A673 (cell line): ENCODE measurements around the gene NCKAP1.

Experiments used
- EZH2 ChIP-seq: fragments of 200-600 bp; sonication (generic); IDR thresholded peaks from 2 replicates; pipeline ENCODE4 v1.6.1; 2017; ENCODE audit warnings: borderline replicate concordance, low read depth, mild to moderate bottlenecking, mixed read lengths, antibody characterized with exemption, low read length; ENCODE audit not compliant: poor library complexity, severe bottlenecking
- TF ChIP-seq, protein P1 (sequence below): fragments of 300-800, 200-600 bp; sonication (generic); conservative IDR thresholded peaks from 2 replicates; pipeline ENCODE4 v1.5.1; 2017; ENCODE audit warnings: low read depth, mild to moderate bottlenecking, antibody characterized with exemption, low read length, moderate library complexity, mixed read lengths

- TF ChIP-seq, protein P1, sequence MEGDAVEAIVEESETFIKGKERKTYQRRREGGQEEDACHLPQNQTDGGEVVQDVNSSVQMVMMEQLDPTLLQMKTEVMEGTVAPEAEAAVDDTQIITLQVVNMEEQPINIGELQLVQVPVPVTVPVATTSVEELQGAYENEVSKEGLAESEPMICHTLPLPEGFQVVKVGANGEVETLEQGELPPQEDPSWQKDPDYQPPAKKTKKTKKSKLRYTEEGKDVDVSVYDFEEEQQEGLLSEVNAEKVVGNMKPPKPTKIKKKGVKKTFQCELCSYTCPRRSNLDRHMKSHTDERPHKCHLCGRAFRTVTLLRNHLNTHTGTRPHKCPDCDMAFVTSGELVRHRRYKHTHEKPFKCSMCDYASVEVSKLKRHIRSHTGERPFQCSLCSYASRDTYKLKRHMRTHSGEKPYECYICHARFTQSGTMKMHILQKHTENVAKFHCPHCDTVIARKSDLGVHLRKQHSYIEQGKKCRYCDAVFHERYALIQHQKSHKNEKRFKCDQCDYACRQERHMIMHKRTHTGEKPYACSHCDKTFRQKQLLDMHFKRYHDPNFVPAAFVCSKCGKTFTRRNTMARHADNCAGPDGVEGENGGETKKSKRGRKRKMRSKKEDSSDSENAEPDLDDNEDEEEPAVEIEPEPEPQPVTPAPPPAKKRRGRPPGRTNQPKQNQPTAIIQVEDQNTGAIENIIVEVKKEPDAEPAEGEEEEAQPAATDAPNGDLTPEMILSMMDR, result no peak
- TF ChIP-seq EZH2, result no peak
Measured at GRCh38 chr2:182885771-182886170, 152.5 kb downstream of the NCKAP1 start.
